GM12875 (cell line): ENCODE data around the gene NAA10.

Source experiments
- H3K4me3 ChIP-seq: one replicate; pipeline ENCODE4 v1.5.1; 2011; ENCODE audit warnings: low read depth, low read length, control low read depth
- CTCF ChIP-seq: IDR thresholded peaks from 2 replicates; pipeline ENCODE4 v1.5.1; 2011; ENCODE audit warnings: low read depth, mild to moderate bottlenecking, control low read depth, inconsistent platforms, low read length, moderate library complexity, borderline replicate concordance; ENCODE audit not compliant: insufficient read depth

The NAA10 gene

GRCh38 chrX:153953342-153953830, 18.5 kb upstream of the NAA10 start:
- peak; percentile 99 for TF ChIP-seq CTCF
- no peak overlapping the region for H3K4me3 ChIP-seq

GRCh38 chrX:153952373-153953026, 17.7 kb upstream of the NAA10 start:
- no peak for TF ChIP-seq CTCF
- H3K4me3 ChIP-seq: no peak overlapping the region

- TF ChIP-seq CTCF: no peak
- no peak overlapping the region for H3K4me3 ChIP-seq
These were observed 17.0 kb upstream of the NAA10 start for GRCh38 chrX:153951683-153952372.

- TF ChIP-seq CTCF: no peak
- no peak overlapping the region for H3K4me3 ChIP-seq
These were observed 15.3 kb upstream of the NAA10 start for GRCh38 chrX:153950127-153950526.

GRCh38 chrX:153948847-153949805, 14.3 kb upstream of the NAA10 start:
- TF ChIP-seq CTCF: no peak
- no peak overlapping the region for H3K4me3 ChIP-seq

- TF ChIP-seq CTCF: no peak
- no peak overlapping the region for H3K4me3 ChIP-seq
These were observed 13.2 kb upstream of the NAA10 start for GRCh38 chrX:153948002-153948466.
